ENCODE results near the gene ARHGAP19. TPM values are rescaled to one million over a fixed set of nuclear protein-coding genes. Genes with fewer than 3 reads are reported as not detected.

Gene ARHGAP19
- total and polyA plus RNA-seq, 2 of the 8 experiments (the other 6 are each of a cell fraction or from before 2014, with no cell fraction given) = 13.3 to 32.1 TPM

DNA sequence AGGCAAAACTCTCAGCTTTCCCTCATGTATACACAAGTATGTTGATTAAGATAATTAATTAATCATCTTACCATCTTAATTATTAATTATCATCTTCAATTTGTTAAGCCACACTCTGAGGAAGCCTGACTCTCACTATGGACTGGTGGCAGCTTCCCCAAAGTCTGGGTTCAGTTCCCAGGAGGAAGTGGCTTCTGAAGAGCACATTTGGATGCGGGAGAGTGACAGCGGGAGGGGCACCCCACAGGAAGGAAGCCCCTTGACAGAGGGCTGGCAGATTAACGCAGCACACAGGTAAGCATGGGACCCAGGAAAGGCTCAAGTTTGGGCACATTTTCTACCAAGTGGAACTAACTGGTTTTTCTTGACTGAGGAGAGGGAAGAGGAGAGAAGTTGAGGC lies 93.3 kb downstream of the ARHGAP19 start (continued):
- TF ChIP-seq GABPA (IDR thresholded peaks at IDR 0.05; ENCODE audit: borderline replicate concordance, insufficient read depth, low read length) (no peak), BRCA1 (IDR thresholded peaks at IDR 0.05; ENCODE audit: low read depth, low read length) (no peak), NRF1 (IDR thresholded peaks at IDR 0.05; ENCODE audit: low read depth, low read length) (no peak), SIRT6 (IDR thresholded peaks at IDR 0.05; ENCODE audit: low read length) (no peak), PHF8 (conservative IDR thresholded peaks at IDR 0.05; ENCODE audit: low read depth, low read length) (no peak)
